Activated T-cell treated with anti-CD3 and anti-CD28 coated beads for 48 hours (primary cell): Measurements from ENCODE around the gene TTLL9.

Experiments used
- DNase-seq: peaks from one replicate; pipeline ENCODE4 v3.0.0-alpha.2; 2020; ENCODE audit warnings: low read depth

TTLL9 gene

GRCh38 chr20:31836853-31837608 is 33.4 kb upstream of the TTLL9 start:
- no peak for DNase-seq

- DNase-seq = no peak
These were observed 32.5 kb upstream of the TTLL9 start for GRCh38 chr20:31837896-31838397.

- DNase-seq = no peak
These were observed 31.7 kb upstream of the TTLL9 start for GRCh38 chr20:31838646-31839292.

GRCh38 chr20:31839782-31840487 is 30.5 kb upstream of the TTLL9 start:
- no peak for DNase-seq

GRCh38 chr20:31840906-31841816 is 29.3 kb upstream of the TTLL9 start:
- no peak for DNase-seq

GRCh38 chr20:31841928-31842327 is 28.5 kb upstream of the TTLL9 start:
- no peak for DNase-seq

- DNase-seq = no peak
These were observed 27.8 kb upstream of the TTLL9 start for GRCh38 chr20:31842471-31843157.

- no peak for DNase-seq
These were observed 27.1 kb upstream of the TTLL9 start for GRCh38 chr20:31843288-31843687.

GRCh38 chr20:31843881-31844280 is 26.6 kb upstream of the TTLL9 start:
- no peak for DNase-seq

GRCh38 chr20:31844737-31845299 is 25.6 kb upstream of the TTLL9 start:
- no peak for DNase-seq

- no peak for DNase-seq
These were observed 25.1 kb upstream of the TTLL9 start, which contains the start of gene FOXS1 for GRCh38 chr20:31845300-31845863. Gene FOXS1 (minus strand): TSS chr20:31845604. CDS start chr20:31845542, 62 bp downstream.

GRCh38 chr20:31846793-31847138 is 23.7 kb upstream of the TTLL9 start:
- DNase-seq = no peak

GRCh38 chr20:31848088-31848999 is 22.1 kb upstream of the TTLL9 start:
- DNase-seq = no peak

GRCh38 chr20:31849306-31849930 is 21.0 kb upstream of the TTLL9 start:
- no peak for DNase-seq

- DNase-seq = no peak
These were observed 19.0 kb upstream of the TTLL9 start for GRCh38 chr20:31851240-31851955.

GRCh38 chr20:31853481-31853880 is 17.0 kb upstream of the TTLL9 start:
- no peak for DNase-seq

- DNase-seq = no peak
These were observed 13.9 kb upstream of the TTLL9 start for GRCh38 chr20:31856516-31856915.
